GM18511 (cell line): ENCODE measurements around the gene ATF6.
"Not testable (repeated sequence)": the region's sequence is repeated elsewhere in the genome, so short reads cannot be mapped to it uniquely, and the experiment has no call there.

Source experiments
- ATAC-seq: cut with Tn5 transposase; IDR thresholded peaks from one replicate; pipeline ENCODE4 v1.9.1; 2021; ENCODE audit warnings: mild to moderate bottlenecking, moderate library complexity; ENCODE audit not compliant: unreplicated experiment

ATF6 gene

DNA sequence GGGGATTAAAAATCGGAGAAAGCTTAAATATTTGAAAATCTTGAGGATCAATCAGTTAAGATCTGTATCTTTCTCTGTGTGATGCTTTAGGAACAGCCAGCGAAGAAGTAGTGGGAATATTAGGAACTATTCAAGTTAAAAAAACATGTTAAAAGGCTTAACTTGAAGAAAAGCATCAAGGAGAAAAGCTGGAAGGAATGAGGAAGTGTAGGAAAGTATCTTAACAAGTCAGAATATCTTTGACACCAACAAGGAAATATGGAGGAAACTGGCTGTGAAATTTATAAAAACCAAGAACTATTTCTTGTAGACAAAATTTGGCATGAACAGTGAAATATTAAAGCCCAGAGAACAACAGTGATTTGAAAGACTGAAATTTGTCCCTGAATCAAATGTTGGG is 60.4 kb downstream of the ATF6 start:
- ATAC-seq, result no peak

GRCh38 chr1:161827786-161828185 is 61.7 kb downstream of the ATF6 start:
- no peak for ATAC-seq

- not testable (repeated sequence) for ATAC-seq
Observed at GRCh38 chr1:161832299-161832907, 66.3 kb downstream of the ATF6 start.

DNA sequence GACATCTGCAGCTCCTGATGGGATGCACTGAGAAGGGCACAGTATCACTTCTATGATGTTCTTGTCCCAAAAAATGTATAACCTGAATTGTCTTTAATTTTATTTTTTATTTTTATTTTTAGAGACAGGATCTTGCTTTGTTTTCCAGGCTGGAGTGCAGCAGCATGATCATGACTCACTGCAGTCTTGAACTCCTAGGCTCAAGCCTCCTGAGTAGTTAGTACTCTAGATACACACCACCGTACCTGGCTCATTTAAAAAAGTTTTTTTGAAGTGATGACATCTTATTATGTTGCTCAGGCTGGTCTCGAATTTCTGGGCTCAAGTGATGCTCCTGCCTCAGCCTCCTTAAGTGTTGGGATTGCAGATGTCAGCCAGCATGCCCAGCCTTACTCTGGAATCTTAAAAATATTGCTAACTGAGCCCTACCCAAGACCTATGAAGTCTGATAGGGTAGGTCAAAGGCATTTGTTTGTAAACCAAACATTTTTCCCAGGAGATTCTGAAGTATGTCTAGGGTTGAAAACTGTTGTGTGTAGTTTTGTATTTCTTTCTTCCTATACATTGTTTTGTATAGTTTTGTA is 68.9 kb downstream of the ATF6 start:
- no peak for ATAC-seq

- ATAC-seq, result no peak
Observed at GRCh38 chr1:161836018-161836417, 69.9 kb downstream of the ATF6 start.

- no peak for ATAC-seq
Observed at GRCh38 chr1:161838362-161838761, 72.2 kb downstream of the ATF6 start.

- ATAC-seq, result no peak
Observed at GRCh38 chr1:161838885-161839284, 72.8 kb downstream of the ATF6 start.

GRCh38 chr1:161839591-161839990 is 73.5 kb downstream of the ATF6 start:
- no peak for ATAC-seq

- ATAC-seq, result no peak
Observed at GRCh38 chr1:161840363-161840762, 74.2 kb downstream of the ATF6 start.

DNA sequence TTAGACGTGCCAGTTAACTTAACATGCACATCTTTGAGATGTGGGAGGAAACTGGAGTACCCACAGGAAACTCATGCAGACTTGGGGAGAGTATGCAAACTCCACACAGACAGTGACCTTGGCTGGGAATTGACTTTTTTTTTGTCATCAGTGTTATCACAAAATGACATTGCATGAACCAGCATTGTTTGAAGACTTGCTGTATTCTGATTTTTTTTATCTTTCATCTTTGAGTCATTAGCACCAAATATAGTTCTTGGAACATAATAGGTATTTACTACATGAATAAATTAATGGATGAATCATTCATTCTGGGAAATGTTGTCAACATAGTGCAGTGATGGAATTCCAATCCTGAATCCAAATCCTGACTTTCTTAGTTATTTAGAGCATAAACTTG is 77.0 kb downstream of the ATF6 start:
- no peak for ATAC-seq

- ATAC-seq, result no peak
Observed at GRCh38 chr1:161844696-161845095, 78.6 kb downstream of the ATF6 start.

- no peak for ATAC-seq
Observed at GRCh38 chr1:161848676-161849075, 82.6 kb downstream of the ATF6 start.

DNA sequence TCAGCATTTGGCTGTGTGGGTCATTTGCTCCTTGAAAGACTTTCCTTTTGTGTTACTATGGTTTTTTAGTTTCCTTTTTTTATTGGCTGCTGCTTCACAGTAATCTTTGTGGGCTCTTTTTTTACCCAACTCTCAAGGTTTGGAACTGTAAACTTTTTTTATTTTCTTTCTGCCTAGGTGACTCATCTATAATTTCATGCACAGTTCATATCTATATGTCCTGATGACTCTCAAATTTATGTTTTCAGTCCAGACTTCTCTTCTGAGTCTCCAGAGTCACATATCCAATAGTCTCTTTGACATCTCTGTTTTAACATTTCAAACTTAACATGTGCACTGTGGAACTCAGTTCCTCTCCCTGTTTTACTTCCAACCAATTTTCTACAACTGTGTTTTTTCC is 83.4 kb downstream of the ATF6 start:
- no peak for ATAC-seq

- ATAC-seq, result no peak
Observed at GRCh38 chr1:161855260-161855659, 89.1 kb downstream of the ATF6 start.

GRCh38 chr1:161858271-161858670 is 92.2 kb downstream of the ATF6 start:
- no peak for ATAC-seq

- no peak for ATAC-seq
Observed at GRCh38 chr1:161863549-161863948, 97.4 kb downstream of the ATF6 start.

DNA sequence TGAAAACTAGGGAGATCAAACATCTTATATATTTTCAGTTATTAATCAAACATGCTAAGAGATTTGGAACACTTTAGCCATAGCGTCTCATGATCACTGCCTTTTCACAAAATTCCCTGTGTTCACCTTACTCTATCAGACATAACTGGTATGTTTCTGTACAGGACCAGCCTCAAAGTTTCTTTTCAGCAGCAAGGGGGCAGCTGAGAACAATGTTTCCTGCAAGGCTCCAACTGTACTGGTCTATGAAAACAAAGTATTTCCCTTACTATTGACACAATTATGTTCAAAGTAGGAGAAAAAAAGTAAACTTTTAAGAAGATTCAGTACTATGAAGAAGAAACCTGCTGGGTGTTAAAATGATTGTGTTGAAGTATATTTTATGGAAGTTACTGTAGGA is 98.5 kb downstream of the ATF6 start:
- no peak for ATAC-seq

DNA sequence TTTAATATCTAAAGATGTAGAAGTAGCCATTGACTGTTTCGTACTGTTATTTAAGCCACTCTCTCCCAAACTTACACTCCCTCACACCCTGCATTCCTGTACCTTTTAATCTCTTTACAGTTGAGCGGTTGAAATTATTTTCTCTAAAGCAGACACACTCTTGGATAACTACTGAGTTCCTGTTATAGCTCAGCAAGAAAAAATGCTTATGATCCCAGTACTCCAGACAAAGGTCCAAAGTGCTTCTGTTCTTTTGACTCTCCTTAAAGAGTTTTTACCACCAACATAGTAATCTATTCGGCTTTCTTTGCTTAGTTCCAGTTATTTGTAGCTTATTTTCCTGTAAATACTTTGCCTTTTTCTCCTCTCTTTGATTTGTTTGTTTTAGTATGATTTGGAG is 100.1 kb downstream of the ATF6 start:
- ATAC-seq, result no peak

DNA sequence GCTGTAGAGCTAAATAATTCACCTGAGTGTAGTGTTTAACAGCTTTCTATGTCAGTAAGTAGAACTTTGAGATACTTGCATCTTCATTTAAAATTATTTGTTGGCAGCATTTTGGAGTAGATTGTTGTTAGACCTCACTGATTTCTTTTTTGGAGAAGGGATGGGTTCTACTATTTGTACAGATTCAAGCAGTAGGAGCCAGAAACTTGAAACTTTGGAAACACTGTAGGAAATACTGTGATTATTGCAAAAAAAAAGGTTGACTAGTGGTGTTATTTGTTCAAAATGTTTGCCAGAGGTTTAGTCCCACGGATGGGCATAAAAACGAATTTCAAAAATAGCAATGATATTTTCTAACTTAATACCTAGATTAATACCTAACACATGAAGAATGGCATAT is 102.7 kb downstream of the ATF6 start:
- ATAC-seq, result no peak

GRCh38 chr1:161869291-161869690 is 103.2 kb downstream of the ATF6 start:
- no peak for ATAC-seq

DNA sequence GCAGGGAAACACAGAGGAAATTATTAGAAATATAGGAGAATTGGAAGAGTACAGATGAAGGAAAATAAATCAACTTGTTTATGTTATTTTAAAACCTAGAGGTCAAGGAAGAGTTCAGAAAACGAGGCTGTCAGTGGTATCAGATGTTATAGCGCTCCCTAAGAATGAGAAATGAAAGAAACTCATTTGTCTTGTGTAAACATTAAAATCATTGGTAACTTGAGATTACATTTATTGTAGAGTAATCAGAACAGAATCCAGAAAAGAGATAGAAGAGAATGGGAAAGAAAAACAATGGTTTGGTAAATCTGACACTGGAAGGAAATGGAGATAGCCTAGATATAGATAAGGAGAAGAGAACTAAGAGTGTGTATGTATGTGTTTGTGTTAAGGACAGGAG is 106.4 kb downstream of the ATF6 start:
- no peak for ATAC-seq

DNA sequence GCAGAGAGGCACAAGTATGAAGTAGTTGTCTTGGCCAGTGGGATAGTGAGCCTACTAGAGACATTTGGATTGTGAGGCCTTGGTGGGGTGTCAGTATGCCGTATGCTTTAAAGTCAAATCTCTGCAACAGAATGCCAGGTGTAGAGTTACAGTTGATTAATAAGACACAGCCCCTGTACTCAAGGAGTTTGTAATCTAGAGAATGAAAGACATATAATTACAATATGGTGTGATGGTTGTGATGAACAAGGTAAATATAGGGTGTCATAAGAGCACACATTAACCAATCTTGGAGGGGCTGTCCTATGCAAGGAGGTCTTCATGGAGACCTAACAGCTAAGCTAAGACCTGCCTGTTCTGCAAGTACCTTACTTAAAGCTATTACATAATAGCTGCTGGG is 113.1 kb downstream of the ATF6 start:
- no peak for ATAC-seq

DNA sequence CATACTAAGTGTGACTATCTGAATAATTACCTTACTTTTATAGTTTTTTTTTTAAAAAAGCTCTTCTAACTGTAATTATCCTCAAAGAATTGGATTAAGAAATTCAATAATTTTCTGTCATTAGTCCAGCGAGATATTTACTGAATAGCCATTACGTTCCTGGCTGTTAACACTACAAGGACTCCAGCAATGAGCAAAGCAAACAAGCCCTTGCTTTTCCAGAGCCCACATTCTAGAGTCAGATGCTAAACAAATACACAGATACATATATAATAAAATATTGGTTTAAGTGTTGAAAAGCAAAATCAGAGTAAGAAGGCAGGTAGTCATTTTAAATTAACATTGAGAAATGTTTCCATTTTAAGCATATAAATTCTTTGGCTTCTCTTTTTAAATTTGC is 118.4 kb downstream of the ATF6 start:
- no peak for ATAC-seq
